Endothelial cell of umbilical vein (primary cell): Measurements from ENCODE around the gene RYR2. TPM values are rescaled to one million over a fixed set of nuclear protein-coding genes. Genes with fewer than 3 reads are reported as not detected.

ENCODE experiments used
- BruUV-seq: library from RNA; stranded (reverse); fragments of 400-500 nt; replicated peaks from 2 replicates; lab custom pipeline; 2021; lab: Mats Ljungman, UMichigan
- CTCF ChIA-PET: fragments of 300-600, 350-600 bp; sonication (Branson Sonifier 250); formaldehyde crosslinking; loops from one replicate; lab custom pipeline; 2021; ENCODE audit warnings: antibody characterized with exemption, inconsistent platforms; lab: Charles Lee
- POLR2A ChIA-PET: fragments of 300-600, 350-600 bp; sonication (Branson Sonifier 250); formaldehyde crosslinking; loops from one replicate; lab custom pipeline; 2021; ENCODE audit warnings: antibody characterized with exemption, inconsistent platforms; lab: Charles Lee
- DNase-seq: peaks from one replicate; pipeline ENCODE4 v3.0.0-alpha.2; 2011; ENCODE audit warnings: low read depth, low spot score
- FAIRE-seq: peaks from 2 replicates; lab custom pipeline; 2011; peaks lifted over from hg19 to GRCh38; lab: Jason Lieb, UNC
- H2AFZ ChIP-seq: 2 replicates; pipeline ENCODE4 v1.6.0; 2012; ENCODE audit warnings: low read depth, low read length, control low read depth, inconsistent platforms
- H3K27ac ChIP-seq: 2 replicates; pipeline ENCODE4 v1.5.1; 2011; ENCODE audit warnings: low read depth, mild to moderate bottlenecking, control low read depth, low read length, moderate library complexity; ENCODE audit not compliant: insufficient read depth
- H3K27me3 ChIP-seq, 2 experiments: 2 replicates each; pipeline versions ENCODE4 v1.6.0 to v1.6.1; 2011; ENCODE audit warnings: low read length in 2 of 2, mixed read lengths in 1 of 2; ENCODE audit not compliant: control insufficient read depth in 2 of 2, insufficient read depth in 2 of 2
- H3K36me3 ChIP-seq, 2 experiments: 2 replicates in 1 of 2; 3 replicates in 1 of 2; pipeline ENCODE4 v1.5.1; 2011; ENCODE audit warnings: low read length in 2 of 2, mild to moderate bottlenecking in 1 of 2, moderate library complexity in 1 of 2; ENCODE audit not compliant: control insufficient read depth in 2 of 2, insufficient read depth in 2 of 2; ENCODE audit errors: extremely low read depth in 1 of 2
- H3K4me1 ChIP-seq: 3 replicates; pipeline ENCODE4 v1.5.1; 2011; ENCODE audit warnings: mild to moderate bottlenecking, low read length; ENCODE audit not compliant: control insufficient read depth, insufficient read depth; ENCODE audit errors: extremely low read depth
- H3K4me2 ChIP-seq: 2 replicates; pipeline ENCODE4 v1.6.1; 2011; ENCODE audit warnings: low read length, control low read depth, mixed read lengths; ENCODE audit not compliant: insufficient read depth
- H3K4me3 ChIP-seq, 3 experiments: fragments of 200-600 bp in 1 of 3; sonication (generic), shearing (Covaris generic) in 1 of 3; replicated peaks in 1 of 3; 2 replicates each; pipeline ENCODE4 v1.5.1; 2011 to 2016; ENCODE audit warnings: control low read depth in 3 of 3, low read length in 3 of 3, mild to moderate bottlenecking in 2 of 3, inconsistent platforms in 1 of 3, low read depth in 1 of 3, moderate library complexity in 1 of 3; ENCODE audit not compliant: insufficient read depth in 1 of 3
- H3K79me2 ChIP-seq: 2 replicates; pipeline ENCODE4 v1.6.0; 2012; ENCODE audit warnings: low read length, inconsistent platforms; ENCODE audit not compliant: control insufficient read depth, insufficient read depth
- H3K9ac ChIP-seq: replicated peaks from 2 replicates; pipeline ENCODE3; 2011; ENCODE audit warnings: low read length, control low read depth; ENCODE audit not compliant: insufficient read depth; ENCODE audit errors: extremely low read depth
- H3K9me1 ChIP-seq: replicated peaks from 3 replicates; pipeline ENCODE4 v1.6.0; 2011; ENCODE audit warnings: mild to moderate bottlenecking, low read length; ENCODE audit not compliant: control insufficient read depth, insufficient read depth; ENCODE audit errors: extremely low read depth
- H3K9me3 ChIP-seq: replicated peaks from 2 replicates; pipeline ENCODE4 v1.5.1; 2012; ENCODE audit warnings: low read length, inconsistent platforms; ENCODE audit not compliant: control insufficient read depth, insufficient read depth
- H4K20me1 ChIP-seq: replicated peaks from 2 replicates; pipeline ENCODE3; 2011; ENCODE audit warnings: mild to moderate bottlenecking, low read length; ENCODE audit not compliant: control insufficient read depth, insufficient read depth; ENCODE audit errors: extremely low read depth
- EZH2 ChIP-seq: IDR thresholded peaks from 2 replicates; pipeline ENCODE4 v1.6.1; 2012; ENCODE audit warnings: borderline replicate concordance, low read depth, mild to moderate bottlenecking, moderate library complexity, low read length, inconsistent platforms; ENCODE audit not compliant: severe bottlenecking
- FOS ChIP-seq: IDR thresholded peaks from 2 replicates; pipeline ENCODE4 v1.6.1; 2011; ENCODE audit warnings: mild to moderate bottlenecking, low read length, moderate library complexity, borderline replicate concordance; ENCODE audit not compliant: insufficient read depth
- GATA2 ChIP-seq: IDR thresholded peaks from 2 replicates; pipeline ENCODE4 v1.7.0; 2011; ENCODE audit warnings: low read depth, mild to moderate bottlenecking, moderate library complexity, mixed read lengths, low read length; ENCODE audit not compliant: insufficient read length, insufficient read depth
- JUN ChIP-seq: IDR thresholded peaks from 2 replicates; pipeline ENCODE4 v1.6.1; 2011; ENCODE audit warnings: borderline replicate concordance, low read depth; ENCODE audit not compliant: insufficient read length, insufficient read depth
- MYC ChIP-seq: IDR thresholded peaks from one replicate; pipeline ENCODE4 v1.6.1; 2011; ENCODE audit warnings: mild to moderate bottlenecking, low read depth, low read length
- POLR2A ChIP-seq: IDR thresholded peaks from 2 replicates; pipeline ENCODE4 v1.6.1; 2012; ENCODE audit warnings: low read depth, mild to moderate bottlenecking, control low read depth, low read length
- POLR2AphosphoS5 ChIP-seq: IDR thresholded peaks from 2 replicates; pipeline ENCODE4 v1.6.1; 2012; ENCODE audit warnings: low read depth, mild to moderate bottlenecking, control low read depth, low read length, moderate library complexity; ENCODE audit not compliant: insufficient read depth
- dilution Hi-C: fragments of 300-500 bp; cut with MboI; formaldehyde crosslinking; loops from one replicate; pipeline ENCODE4 v1.15.0; 2019; ENCODE audit warnings: low sequenced_read_pairs; ENCODE audit not compliant: extremely low pct_ligation_motif_present
- intact Hi-C: fragments of 100-400 bp; cut with micrococcal nuclease; formaldehyde crosslinking; loops from one replicate; pipeline ENCODE4 v1.10.0; 2022
- polyA plus RNA-seq, 4 experiments: library from polyadenylated mRNA; depleted of rRNA in 3 of 4; stranded (reverse) in 3 of 4; unstranded in 1 of 4; fragments of >200 nt; gene quantifications; 2 replicates each; pipeline versions ENCODE4 v1.2.1 to v1.2.3, GENCODE V29; 2011 to 2012; ENCODE audit warnings: missing spikeins in 1 of 4
- total RNA-seq: library from RNA; stranded (reverse); gene quantifications from 2 replicates; pipeline ENCODE4 v1.2.3, GENCODE V29; 2021
- TF ChIP-seq, protein P1 (sequence below): IDR thresholded peaks from 2 replicates; pipeline ENCODE4 v1.6.1; 2011; ENCODE audit not compliant: insufficient read depth, insufficient read length
- TF ChIP-seq, protein P2 (sequence below), 2 donors: IDR thresholded peaks; 1 replicate in 1 of 2; 2 replicates in 1 of 2; pipeline ENCODE4 v1.5.1; 2011; ENCODE audit warnings: low read length in 2 of 2, mild to moderate bottlenecking in 2 of 2, moderate library complexity in 2 of 2, control low read depth in 1 of 2, inconsistent platforms in 1 of 2, low read depth in 1 of 2; ENCODE audit not compliant: insufficient read depth in 1 of 2; ENCODE audit errors: extremely low read depth in 1 of 2

Gene RYR2
- total and polyA plus RNA-seq, 2 donors (not counting 3 experiments of a cell fraction or from before 2014, with no cell fraction given), result not detected

DNA sequence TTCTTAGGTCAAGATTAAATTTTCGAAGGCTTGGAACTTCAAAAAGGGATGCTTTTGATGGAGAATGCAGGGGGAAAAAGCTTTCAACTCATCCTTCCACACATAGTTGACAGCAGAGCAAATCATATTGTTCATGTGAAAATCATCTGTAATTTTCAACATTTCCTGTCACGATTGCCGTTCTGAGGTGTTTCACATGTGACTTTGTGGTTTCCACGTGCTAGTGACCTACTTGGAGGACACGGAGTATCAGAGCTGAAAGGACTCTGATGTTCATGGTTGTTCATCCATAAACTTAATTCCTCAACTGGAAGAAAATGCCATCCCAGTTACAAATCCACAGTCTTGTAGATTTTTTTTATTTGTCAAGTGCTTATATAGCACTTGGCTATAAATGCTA lies 769.6 kb downstream of the RYR2 start:
- Histone ChIP-seq H3K4me1 (no peaks in the 10 kb centered on the region), H3K9me3 (no peaks in the 10 kb centered on the region), H3K4me2 (no peak overlapping the region), H3K27me3 (no peaks in the 10 kb centered on the region), H4K20me1 (no peaks in the 10 kb centered on the region), H3K9ac (no peak overlapping the region), H2AFZ (no peak overlapping the region), H3K36me3 (no peaks in the 10 kb centered on the region), H3K4me3 (no peak overlapping the region), H3K9me1 (no peaks in the 10 kb centered on the region), H3K27ac (no peak overlapping the region), H3K79me2 (no peaks in the 10 kb centered on the region)
- intact Hi-C loops, result no loop called here
- DNase-seq, result no peak
- no peak for FAIRE-seq
- TF ChIP-seq POLR2A, result no peak
- TF ChIP-seq, protein P1, sequence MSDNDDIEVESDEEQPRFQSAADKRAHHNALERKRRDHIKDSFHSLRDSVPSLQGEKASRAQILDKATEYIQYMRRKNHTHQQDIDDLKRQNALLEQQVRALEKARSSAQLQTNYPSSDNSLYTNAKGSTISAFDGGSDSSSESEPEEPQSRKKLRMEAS, result no peak
- no peak for TF ChIP-seq GATA2
- no peak for TF ChIP-seq JUN
- TF ChIP-seq EZH2, result no peak
- no peak for TF ChIP-seq POLR2AphosphoS5
- TF ChIP-seq MYC, result no peak
- no peak for TF ChIP-seq FOS
- TF ChIP-seq, protein P2, sequence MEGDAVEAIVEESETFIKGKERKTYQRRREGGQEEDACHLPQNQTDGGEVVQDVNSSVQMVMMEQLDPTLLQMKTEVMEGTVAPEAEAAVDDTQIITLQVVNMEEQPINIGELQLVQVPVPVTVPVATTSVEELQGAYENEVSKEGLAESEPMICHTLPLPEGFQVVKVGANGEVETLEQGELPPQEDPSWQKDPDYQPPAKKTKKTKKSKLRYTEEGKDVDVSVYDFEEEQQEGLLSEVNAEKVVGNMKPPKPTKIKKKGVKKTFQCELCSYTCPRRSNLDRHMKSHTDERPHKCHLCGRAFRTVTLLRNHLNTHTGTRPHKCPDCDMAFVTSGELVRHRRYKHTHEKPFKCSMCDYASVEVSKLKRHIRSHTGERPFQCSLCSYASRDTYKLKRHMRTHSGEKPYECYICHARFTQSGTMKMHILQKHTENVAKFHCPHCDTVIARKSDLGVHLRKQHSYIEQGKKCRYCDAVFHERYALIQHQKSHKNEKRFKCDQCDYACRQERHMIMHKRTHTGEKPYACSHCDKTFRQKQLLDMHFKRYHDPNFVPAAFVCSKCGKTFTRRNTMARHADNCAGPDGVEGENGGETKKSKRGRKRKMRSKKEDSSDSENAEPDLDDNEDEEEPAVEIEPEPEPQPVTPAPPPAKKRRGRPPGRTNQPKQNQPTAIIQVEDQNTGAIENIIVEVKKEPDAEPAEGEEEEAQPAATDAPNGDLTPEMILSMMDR (IDR thresholded peaks at IDR 0.05; ENCODE audit: extremely low read depth in 1 of 2, insufficient read depth in 1 of 2, low read depth in 1 of 2, low read length in 2 of 2), result no peak
- dilution Hi-C loops, result no loop called here
- ChIA-PET CTCF (no interaction called here), POLR2A (no interaction called here)
- no TSS peak for BruUV-seq
